ENCODE measurements around the gene METTL17.

- no peak for TF ChIP-seq TAF1 (IDR thresholded peaks at IDR 0.05; ENCODE audit: low read depth, low read length)
- no peak for TF ChIP-seq POLR2A (IDR thresholded peaks at IDR 0.05; ENCODE audit: low read depth, low read length)
These were observed 43.4 kb downstream of the METTL17 start for GRCh38 chr14:21033133-21033698.
